Esophagus (tissue), 2 donors: ENCODE data around the gene SH3PXD2B. TPM values are rescaled to one million over a fixed set of nuclear protein-coding genes. Genes with fewer than 3 reads are reported as not detected.
"Not testable (repeated sequence)": the region's sequence is repeated elsewhere in the genome, so short reads cannot be mapped to it uniquely, and the experiment has no call there.

Source experiments
- H3K27ac ChIP-seq, 2 donors: one replicate each; pipeline ENCODE4 v1.5.1; 2013; ENCODE audit warnings: low read depth in 2 of 2, mild to moderate bottlenecking in 2 of 2, inconsistent platforms in 1 of 2, low read length in 1 of 2, moderate library complexity in 1 of 2
- H3K27me3 ChIP-seq, 2 donors: one replicate each; pipeline ENCODE4 v1.6.1; 2013; ENCODE audit warnings: low read length in 2 of 2, control low read depth in 1 of 2, mild to moderate bottlenecking in 1 of 2; ENCODE audit not compliant: insufficient read depth in 2 of 2, control insufficient read depth in 1 of 2
- H3K36me3 ChIP-seq, 2 donors: one replicate each; pipeline ENCODE4 v1.6.1; 2013; ENCODE audit warnings: low read length in 1 of 2; ENCODE audit not compliant: control insufficient read depth in 2 of 2, insufficient read depth in 2 of 2
- H3K4me1 ChIP-seq, 2 donors: one replicate each; pipeline ENCODE4 v1.6.1; 2013; ENCODE audit warnings: low read length in 1 of 2; ENCODE audit not compliant: control insufficient read depth in 2 of 2, insufficient read depth in 2 of 2
- H3K4me3 ChIP-seq, 2 donors: one replicate each; pipeline ENCODE4 v1.5.1; 2013; ENCODE audit warnings: low read length in 2 of 2, mild to moderate bottlenecking in 2 of 2, low read depth in 1 of 2, moderate library complexity in 1 of 2
- H3K9me3 ChIP-seq, 2 donors: one replicate each; pipeline ENCODE4 v1.6.1; 2013; ENCODE audit warnings: mild to moderate bottlenecking in 2 of 2, low read depth in 1 of 2, low read length in 1 of 2, moderate library complexity in 1 of 2; ENCODE audit not compliant: control insufficient read depth in 2 of 2, insufficient read depth in 1 of 2
- WGBS, 2 donors: extraction: QIAGEN DNeasy Blood & Tissue Kit; methylation state at CpG; one replicate each; pipeline ENCODE4 v1.1.7; 2013; 5-methylcytosine and 5-hydroxymethylcytosine counted together
- polyA plus RNA-seq, 2 donors: library from polyadenylated mRNA; stranded (reverse); fragments of 200-250 nt; gene quantifications; one replicate each; pipeline ENCODE4 v1.2.3, GENCODE V29; 2013
- donor health status: healthy with polysubstance abuse.
- donor health status: Bipolar disorder and iron deficiency.

Gene SH3PXD2B
- polyA plus RNA-seq, 2 donors = 3.0 to 4.5 TPM

GRCh38 chr5:172302047-172302710 lies 152.1 kb downstream of the SH3PXD2B start:
- no peaks in the 10 kb centered on the region for H3K9me3 ChIP-seq
- no peaks in the 10 kb centered on the region for H3K4me1 ChIP-seq
- no peak overlapping the region for H3K27ac ChIP-seq
- no peaks in the 10 kb centered on the region for H3K27me3 ChIP-seq
- no peak overlapping the region for H3K4me3 ChIP-seq
- H3K36me3 ChIP-seq = no peaks in the 10 kb centered on the region
- 56 to 70% methylated on average over 9 of the region's 9 CpGs for WGBS, 2 donors

- H3K27ac ChIP-seq = no peak overlapping the region
- 64 to 77% methylated on average over 2 of the region's 2 CpGs for WGBS, 2 donors
These were observed 154.3 kb downstream of the SH3PXD2B start for GRCh38 chr5:172299916-172300439.

GRCh38 chr5:172294831-172295230 lies 159.5 kb downstream of the SH3PXD2B start:
- H3K4me1 ChIP-seq = no peaks in the 10 kb centered on the region
- H3K27ac ChIP-seq = no peak overlapping the region
- H3K9me3 ChIP-seq = no peaks in the 10 kb centered on the region
- H3K36me3 ChIP-seq = no peaks in the 10 kb centered on the region
- H3K27me3 ChIP-seq = no peaks in the 10 kb centered on the region
- no peak overlapping the region for H3K4me3 ChIP-seq

More at GRCh38 chr5:172299916-172300439, 154.3 kb downstream of the SH3PXD2B start:
- no peaks in the 10 kb centered on the region for H3K9me3 ChIP-seq
- no peaks in the 10 kb centered on the region for H3K27me3 ChIP-seq
- no peak overlapping the region for H3K4me3 ChIP-seq
- no peaks in the 10 kb centered on the region for H3K36me3 ChIP-seq
- no peaks in the 10 kb centered on the region for H3K4me1 ChIP-seq

GRCh38 chr5:172293745-172294342 lies 160.5 kb downstream of the SH3PXD2B start:
- Histone ChIP-seq H3K4me3 (no peak overlapping the region), H3K4me1 (no peaks in the 10 kb centered on the region), H3K36me3 (no peaks in the 10 kb centered on the region), H3K9me3 (no peaks in the 10 kb centered on the region), H3K27me3 (no peaks in the 10 kb centered on the region), H3K27ac (no peak overlapping the region)
- WGBS, 2 donors = 61 to 79% methylated on average over 2 of the region's 2 CpGs

GRCh38 chr5:172293054-172293744 lies 161.1 kb downstream of the SH3PXD2B start:
- H3K4me1 ChIP-seq = no peaks in the 10 kb centered on the region
- H3K36me3 ChIP-seq = no peaks in the 10 kb centered on the region
- H3K27me3 ChIP-seq = no peaks in the 10 kb centered on the region
- no peaks in the 10 kb centered on the region for H3K9me3 ChIP-seq
- no peak overlapping the region for H3K4me3 ChIP-seq
- no peak overlapping the region for H3K27ac ChIP-seq
- 40% methylated on average over 5 of the region's 5 CpGs for WGBS, 2 donors

GRCh38 chr5:172291837-172292236 lies 162.5 kb downstream of the SH3PXD2B start:
- WGBS, 2 donors = 83 to 87% methylated on average over 5 of the region's 5 CpGs
- not testable (repeated sequence) for H3K27ac ChIP-seq, H3K4me1 ChIP-seq, H3K36me3 ChIP-seq, H3K9me3 ChIP-seq, H3K4me3 ChIP-seq, H3K27me3 ChIP-seq

GRCh38 chr5:172288465-172288864 lies 165.9 kb downstream of the SH3PXD2B start:
- no peaks in the 10 kb centered on the region for H3K27me3 ChIP-seq
- H3K4me1 ChIP-seq = no peaks in the 10 kb centered on the region
- H3K4me3 ChIP-seq = no peak overlapping the region
- no peaks in the 10 kb centered on the region for H3K9me3 ChIP-seq
- WGBS, 2 donors = 95 to 96% methylated on average over 4 of the region's 4 CpGs
- no peaks in the 10 kb centered on the region for H3K36me3 ChIP-seq
- no peak overlapping the region for H3K27ac ChIP-seq

GRCh38 chr5:172287140-172287539 lies 167.2 kb downstream of the SH3PXD2B start:
- H3K36me3 ChIP-seq, H3K4me3 ChIP-seq, H3K4me1 ChIP-seq, H3K27me3 ChIP-seq, H3K27ac ChIP-seq, H3K9me3 ChIP-seq: not testable (repeated sequence)
- 81 to 96% methylated on average over 3 of the region's 3 CpGs for WGBS, 2 donors

GRCh38 chr5:172285226-172286143 lies 168.8 kb downstream of the SH3PXD2B start:
- 75 to 76% methylated on average over 15 of the region's 15 CpGs for WGBS, 2 donors
- H3K36me3 ChIP-seq = no peaks in the 10 kb centered on the region
- H3K9me3 ChIP-seq = no peaks in the 10 kb centered on the region
- no peaks in the 10 kb centered on the region for H3K27me3 ChIP-seq
- H3K27ac ChIP-seq = no peak overlapping the region
- H3K4me1 ChIP-seq = peaks cover 0 to 4% of the 10 kb centered on the region in 2 donors
- no peak overlapping the region for H3K4me3 ChIP-seq
